Pancreas (tissue), 10 donors: Measurements from ENCODE around the gene CDK9. TPM values are rescaled to one million over a fixed set of nuclear protein-coding genes. Genes with fewer than 3 reads are reported as not detected.

Source experiments
- ATAC-seq, 4 donors: fragments of 200-7000 bp; cut with Tn5 transposase; one replicate each; pipeline versions ENCODE4 v1.8.0 to v1.9.1; 2020; ENCODE audit warnings: mild to moderate bottlenecking in 4 of 4, moderate library complexity in 4 of 4
- DNase-seq, 6 donors: peaks; one replicate each; pipeline ENCODE4 v3.0.0-alpha.2; 2020
- FAIRE-seq: peaks from 2 replicates; lab custom pipeline; 2012; peaks lifted over from hg19 to GRCh38; lab: Jason Lieb, UNC
- H3K27ac ChIP-seq, 4 donors: fragments of 200-600 bp; sonication (generic); 1 replicate in 3 of 4; 2 replicates in 1 of 4; pipeline versions ENCODE4 v1.5.0 to v1.8.0; 2020
- H3K27me3 ChIP-seq, 4 donors: fragments of 200-600 bp; one replicate each; pipeline ENCODE4 v1.8.0; 2021
- H3K36me3 ChIP-seq, 3 donors: fragments of 200-600 bp; sonication (generic) in 1 of 3; one replicate each; pipeline versions ENCODE4 v1.5.0 to v1.8.0; 2020 to 2021
- H3K4me1 ChIP-seq, 3 donors: fragments of 200-600 bp; one replicate each; pipeline ENCODE4 v1.8.0; 2021
- H3K4me3 ChIP-seq, 4 donors: fragments of 200-600 bp; sonication (generic) in 2 of 4; one replicate each; pipeline versions ENCODE4 v1.5.0 to v1.8.0; 2020 to 2021
- H3K9me3 ChIP-seq, 4 donors: fragments of 200-600 bp; one replicate each; pipeline ENCODE4 v1.8.0; 2021
- WGBS, 2 donors: extraction: QIAGEN DNeasy Blood & Tissue Kit; methylation state at CpG; one replicate each; pipeline ENCODE4 v1.1.7; 2013; 5-methylcytosine and 5-hydroxymethylcytosine counted together
- intact Hi-C, 3 donors: fragments of 100-400 bp; cut with DNase I; formaldehyde crosslinking; loops; one replicate each; pipeline versions ENCODE4 v1.11.1 to v1.14.2; 2022
- polyA plus RNA-seq, 2 donors: library from polyadenylated mRNA; stranded (reverse); fragments of 200-250 nt; gene quantifications; one replicate each; pipeline ENCODE4 v1.2.3, GENCODE V29; 2013
- total RNA-seq, 6 donors: library from RNA; stranded (reverse); fragmentation: NEBNext Ultra II Directional in 4 of 6; extraction: Animal tissue kit (Norgen Biotek cat#: 25700) in 4 of 6; gene quantifications; one replicate each; pipeline versions ENCODE4 v1.2.1 to v1.2.4, GENCODE V29; 2021 to 2023
- TF ChIP-seq, protein P1 (sequence below), 4 donors: fragments of 200-600 bp; sonication (generic) in 3 of 4; IDR thresholded peaks; one replicate each; pipeline versions ENCODE4 v1.5.0 to v1.8.0; 2021; ENCODE audit warnings: antibody characterized with exemption in 4 of 4
- donor health status: healthy with polysubstance abuse.
- donor health status: DM: no; HTN: no; CAD: no; lungs with moderate emphysema.
- donor health status: DM: no; HTN: no; CAD: no.
- donor health status: control.
- donor health status: control.
- donor health status: Bipolar disorder and iron deficiency.
- donor health status: DM: yes; HTN: yes; CAD: no.
- donor health status: DM: no; HTN: no; CAD: no.
- donor health status: DM: no; HTN: no; CAD: no.
- donor health status: DM: yes; HTN: yes; CAD: no.

The CDK9 gene
- total and polyA plus RNA-seq, 8 donors = 33.9 to 119 (median 46.3) TPM

GRCh38 chr9:127761491-127761956 is 24.3 kb upstream of the CDK9 start:
- WGBS, 2 donors = 53 to 61% methylated on average over 5 of the region's 5 CpGs
- TF ChIP-seq, protein P1, sequence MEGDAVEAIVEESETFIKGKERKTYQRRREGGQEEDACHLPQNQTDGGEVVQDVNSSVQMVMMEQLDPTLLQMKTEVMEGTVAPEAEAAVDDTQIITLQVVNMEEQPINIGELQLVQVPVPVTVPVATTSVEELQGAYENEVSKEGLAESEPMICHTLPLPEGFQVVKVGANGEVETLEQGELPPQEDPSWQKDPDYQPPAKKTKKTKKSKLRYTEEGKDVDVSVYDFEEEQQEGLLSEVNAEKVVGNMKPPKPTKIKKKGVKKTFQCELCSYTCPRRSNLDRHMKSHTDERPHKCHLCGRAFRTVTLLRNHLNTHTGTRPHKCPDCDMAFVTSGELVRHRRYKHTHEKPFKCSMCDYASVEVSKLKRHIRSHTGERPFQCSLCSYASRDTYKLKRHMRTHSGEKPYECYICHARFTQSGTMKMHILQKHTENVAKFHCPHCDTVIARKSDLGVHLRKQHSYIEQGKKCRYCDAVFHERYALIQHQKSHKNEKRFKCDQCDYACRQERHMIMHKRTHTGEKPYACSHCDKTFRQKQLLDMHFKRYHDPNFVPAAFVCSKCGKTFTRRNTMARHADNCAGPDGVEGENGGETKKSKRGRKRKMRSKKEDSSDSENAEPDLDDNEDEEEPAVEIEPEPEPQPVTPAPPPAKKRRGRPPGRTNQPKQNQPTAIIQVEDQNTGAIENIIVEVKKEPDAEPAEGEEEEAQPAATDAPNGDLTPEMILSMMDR (IDR thresholded peaks at IDR 0.05) = no peak
- no peaks in the 10 kb centered on the region for H3K9me3 ChIP-seq
- FAIRE-seq (no peak), ATAC-seq (no peak), DNase-seq (no peak)
- H3K4me3 ChIP-seq = no peak overlapping the region
- H3K4me1 ChIP-seq = no peaks in the 10 kb centered on the region
- H3K27me3 ChIP-seq = no peaks in the 10 kb centered on the region
- no peak overlapping the region for H3K27ac ChIP-seq
- H3K36me3 ChIP-seq = no peaks in the 10 kb centered on the region
- intact Hi-C loops = no loop called here

DNA sequence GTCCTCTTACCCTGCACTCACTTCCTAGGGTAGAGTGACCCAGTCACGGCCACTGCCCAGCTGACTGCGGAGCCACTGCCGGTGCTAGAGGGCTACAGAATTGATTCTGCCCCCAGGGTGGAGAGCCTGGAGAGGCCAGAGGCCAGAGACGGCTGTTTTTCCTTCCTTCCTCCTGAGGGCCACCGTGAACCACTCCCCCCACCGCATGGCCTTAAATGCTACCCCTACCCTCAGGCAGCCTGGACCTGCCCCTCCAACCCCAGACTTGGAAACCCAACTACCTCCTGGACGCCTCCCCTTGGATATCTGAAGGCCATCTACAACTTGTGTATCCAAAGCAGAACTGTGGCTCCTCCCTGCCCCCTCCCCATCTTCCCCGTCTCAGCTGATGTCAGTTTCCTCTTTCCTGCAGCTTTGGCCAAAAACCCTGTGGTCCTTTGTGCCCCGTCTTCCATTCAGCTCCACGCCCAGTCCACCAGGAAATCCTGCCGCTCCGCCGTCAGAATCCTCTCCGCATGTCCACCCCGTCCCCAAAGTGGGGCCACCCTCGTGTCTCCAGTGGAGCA is 23.6 kb upstream of the CDK9 start:
- Histone ChIP-seq H3K4me1 (no peaks in the 10 kb centered on the region), H3K4me3 (no peak overlapping the region), H3K27ac (no peak overlapping the region), H3K9me3 (no peaks in the 10 kb centered on the region), H3K36me3 (no peaks in the 10 kb centered on the region), H3K27me3 (no peaks in the 10 kb centered on the region)
- WGBS, 2 donors = 50 to 51% methylated on average over 16 of the region's 16 CpGs
- intact Hi-C loops = no loop called here
- FAIRE-seq (no peak), ATAC-seq (peak in 3 of 4 donors; percentile 19 to 56 (median 48)), DNase-seq (no peak)
- TF ChIP-seq, protein P1 (IDR thresholded peaks at IDR 0.05) = no peak

- peak; percentile 44 to 78 (median 63) for ATAC-seq
- H3K4me1 ChIP-seq = no peaks in the 10 kb centered on the region
- TF ChIP-seq, protein P1 (IDR thresholded peaks at IDR 0.05) = no peak
- H3K9me3 ChIP-seq = no peaks in the 10 kb centered on the region
- no peak overlapping the region for H3K4me3 ChIP-seq
- no peaks in the 10 kb centered on the region for H3K36me3 ChIP-seq
- peak in 1 of 6 donors; percentile 73 for DNase-seq
- WGBS, 2 donors = 44 to 59% methylated on average over 7 of the region's 7 CpGs
- H3K27me3 ChIP-seq = no peaks in the 10 kb centered on the region
- intact Hi-C loops = no loop called here
- FAIRE-seq = no peak
- H3K27ac ChIP-seq = no peak overlapping the region
These were observed 21.9 kb upstream of the CDK9 start for GRCh38 chr9:127763918-127764384.

GRCh38 chr9:127765418-127765817 is 20.4 kb upstream of the CDK9 start:
- H3K4me3 ChIP-seq = no peak overlapping the region
- H3K27ac ChIP-seq = no peak overlapping the region
- FAIRE-seq (no peak), ATAC-seq (no peak), DNase-seq (no peak)
- peaks cover 0 to 3% (median 0%) of the 10 kb centered on the region in 3 donors for H3K4me1 ChIP-seq
- intact Hi-C loops = no loop called here
- WGBS, 2 donors = 78 to 94% methylated on average over 1 of the region's 1 CpG
- no peaks in the 10 kb centered on the region for H3K27me3 ChIP-seq
- no peaks in the 10 kb centered on the region for H3K36me3 ChIP-seq
- TF ChIP-seq, protein P1 (IDR thresholded peaks at IDR 0.05) = no peak
- H3K9me3 ChIP-seq = no peaks in the 10 kb centered on the region

- no peak for FAIRE-seq
- H3K27ac ChIP-seq = no peak overlapping the region
- H3K9me3 ChIP-seq = no peaks in the 10 kb centered on the region
- TF ChIP-seq, protein P1 (IDR thresholded peaks at IDR 0.05) = no peak
- DNase-seq = no peak
- H3K4me3 ChIP-seq = no peak overlapping the region
- intact Hi-C loops = no loop called here
- 63 to 82% methylated on average over 3 of the region's 3 CpGs for WGBS, 2 donors
- no peak for ATAC-seq
- no peaks in the 10 kb centered on the region for H3K36me3 ChIP-seq
- no peaks in the 10 kb centered on the region for H3K27me3 ChIP-seq
- peaks cover 0 to 8% (median 4%) of the 10 kb centered on the region in 3 donors for H3K4me1 ChIP-seq
These were observed 18.4 kb upstream of the CDK9 start for GRCh38 chr9:127767410-127767809.
